Activated T-cell treated with anti-CD3 and anti-CD28 coated beads for 24 hours (primary cell): ENCODE measurements around the gene TNPO3.
"Not testable (repeated sequence)": the region's sequence is repeated elsewhere in the genome, so short reads cannot be mapped to it uniquely, and the experiment has no call there.

Experiments used
- DNase-seq: peaks from one replicate; pipeline ENCODE4 v3.0.0-alpha.2; 2020; ENCODE audit warnings: low read depth

Gene TNPO3

DNA sequence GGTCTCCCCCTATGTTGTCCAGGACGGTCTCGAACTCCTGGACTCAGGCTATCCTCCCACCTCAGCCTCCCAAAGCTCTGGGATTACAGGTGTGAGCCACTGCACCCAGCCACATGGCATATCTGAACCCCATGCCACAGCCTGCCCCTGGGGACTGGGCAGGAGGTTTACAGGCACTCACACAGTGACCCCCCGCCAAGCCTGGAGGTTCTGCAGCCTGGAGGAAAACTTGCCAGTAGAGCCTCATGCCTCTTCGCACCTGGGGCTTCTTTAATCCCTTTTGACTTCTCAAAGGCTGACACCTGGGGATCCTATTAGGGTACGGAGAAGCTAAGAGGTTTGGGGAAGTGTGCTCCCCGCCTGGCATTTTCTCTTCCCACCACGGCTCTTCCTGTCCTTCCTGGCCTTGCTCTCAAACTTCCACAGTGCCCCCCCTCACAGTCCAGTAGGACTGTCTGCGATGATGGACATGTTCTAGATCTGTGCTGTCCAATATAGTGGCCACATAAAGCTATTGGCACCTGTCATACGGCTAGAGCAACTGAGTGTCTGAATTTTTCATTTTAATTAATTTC is 133.0 kb downstream of the TNPO3 start:
- DNase-seq = no peak

DNA sequence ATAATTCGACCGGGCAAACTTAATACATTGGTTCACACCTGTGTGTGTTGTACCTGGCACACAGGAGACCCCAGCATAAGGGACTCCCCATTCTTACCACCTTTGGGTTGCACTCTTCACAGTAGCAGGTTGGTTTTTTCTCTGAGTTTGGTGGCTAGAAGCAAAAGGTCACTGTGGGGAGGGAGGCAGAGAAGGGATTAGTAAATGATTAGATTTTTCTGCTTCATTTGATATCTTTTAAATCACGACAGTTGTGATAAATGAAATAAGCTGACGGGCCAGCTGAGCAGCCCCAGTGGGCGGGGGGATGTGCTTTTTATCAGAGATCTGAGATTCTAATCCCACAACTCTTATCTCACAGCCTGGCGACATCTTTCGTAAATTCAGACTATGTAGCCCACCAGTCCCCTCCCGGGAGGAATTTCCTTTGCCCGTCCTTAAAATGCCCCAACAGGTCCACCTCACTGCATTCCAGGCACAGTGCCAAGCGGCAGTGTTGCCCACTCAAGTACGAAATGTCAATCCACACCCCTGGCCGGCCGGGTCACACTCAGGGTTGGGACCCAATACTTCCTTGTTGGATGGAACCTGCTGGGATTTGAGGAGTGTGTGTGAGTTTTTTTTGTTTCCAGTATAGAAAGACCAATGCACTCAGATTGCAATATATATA is 133.9 kb downstream of the TNPO3 start:
- DNase-seq = no peak

DNA sequence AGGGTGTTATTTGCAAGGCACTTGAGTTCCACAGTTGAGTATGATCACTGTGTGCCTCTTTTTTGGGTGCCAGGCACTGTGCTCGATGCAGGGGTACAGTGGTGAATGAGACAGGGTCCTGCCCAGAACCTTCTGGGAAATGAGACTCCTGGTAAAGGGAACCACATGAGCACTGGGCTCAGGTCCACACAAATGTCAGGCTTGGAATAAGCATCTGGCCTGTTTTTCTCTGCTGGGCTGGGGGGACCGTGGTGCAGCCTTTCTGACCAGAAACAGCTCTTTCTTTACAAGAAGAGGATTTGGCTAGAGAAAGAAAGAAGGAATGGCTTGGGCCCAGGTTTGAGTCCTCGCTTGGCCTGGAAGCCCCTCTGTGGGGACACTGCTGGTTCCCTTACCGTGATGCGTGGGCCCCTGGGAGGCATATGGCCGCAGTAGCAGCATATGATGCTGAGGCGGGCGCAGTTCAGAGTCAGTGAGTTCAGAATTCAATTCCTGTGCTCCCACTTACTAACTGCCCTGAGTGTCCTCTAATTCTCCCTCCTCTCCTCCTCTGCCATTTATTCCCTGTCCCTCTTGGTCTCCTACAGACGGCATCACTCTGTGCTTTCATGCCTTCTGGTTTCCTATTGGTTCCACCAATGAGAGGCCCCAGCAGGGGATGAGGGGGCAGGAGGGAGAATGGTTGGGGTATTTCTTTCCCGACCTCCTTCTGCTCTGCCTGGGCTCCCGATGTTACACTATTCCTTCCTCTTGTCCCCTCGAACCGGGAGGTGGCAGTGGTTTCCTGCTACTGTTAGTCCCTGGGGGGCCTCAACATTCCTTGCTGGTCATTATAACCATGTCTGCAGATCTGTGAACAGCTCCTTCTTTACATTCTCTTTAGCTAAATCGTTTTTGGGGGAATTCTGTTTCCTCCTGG is 134.8 kb downstream of the TNPO3 start:
- no peak for DNase-seq

- DNase-seq = no peak
Observed at GRCh38 chr7:128919241-128919640, 135.7 kb downstream of the TNPO3 start.

GRCh38 chr7:128918016-128918665 is 136.8 kb downstream of the TNPO3 start:
- DNase-seq = no peak

DNA sequence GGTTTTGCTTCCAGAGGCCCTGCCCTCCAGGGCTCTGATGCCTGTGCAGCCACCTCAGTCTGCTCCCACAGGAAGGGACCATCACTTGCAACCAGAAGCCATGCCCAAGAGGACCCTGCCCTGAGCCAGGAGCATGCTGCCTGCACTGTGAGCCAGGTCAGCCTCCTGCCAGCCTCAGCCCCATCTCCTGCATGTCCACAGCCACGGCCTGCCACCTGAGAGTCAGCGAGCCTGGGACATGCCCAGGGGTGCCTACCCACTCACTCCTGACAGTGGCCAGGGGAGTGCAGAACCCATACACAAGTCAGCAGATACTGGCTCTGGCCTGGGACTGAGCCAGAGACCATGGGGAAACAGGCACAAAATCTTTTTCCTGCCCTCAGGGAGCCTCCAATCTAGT is 137.8 kb downstream of the TNPO3 start:
- DNase-seq = no peak

DNA sequence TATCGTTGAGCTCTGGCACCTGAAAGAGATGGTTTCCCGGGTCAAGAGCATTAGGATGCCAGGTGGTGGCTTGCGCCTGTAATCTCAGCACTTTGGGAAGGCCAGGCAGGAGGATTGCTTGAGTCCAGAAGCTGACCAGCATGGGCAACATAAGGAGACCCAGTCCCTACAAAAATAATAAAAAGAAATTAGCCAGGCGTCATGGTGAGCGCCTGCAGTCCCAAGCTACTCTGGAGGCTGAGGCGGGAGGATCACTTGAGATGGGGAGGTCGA is 138.3 kb downstream of the TNPO3 start:
- no peak for DNase-seq

DNA sequence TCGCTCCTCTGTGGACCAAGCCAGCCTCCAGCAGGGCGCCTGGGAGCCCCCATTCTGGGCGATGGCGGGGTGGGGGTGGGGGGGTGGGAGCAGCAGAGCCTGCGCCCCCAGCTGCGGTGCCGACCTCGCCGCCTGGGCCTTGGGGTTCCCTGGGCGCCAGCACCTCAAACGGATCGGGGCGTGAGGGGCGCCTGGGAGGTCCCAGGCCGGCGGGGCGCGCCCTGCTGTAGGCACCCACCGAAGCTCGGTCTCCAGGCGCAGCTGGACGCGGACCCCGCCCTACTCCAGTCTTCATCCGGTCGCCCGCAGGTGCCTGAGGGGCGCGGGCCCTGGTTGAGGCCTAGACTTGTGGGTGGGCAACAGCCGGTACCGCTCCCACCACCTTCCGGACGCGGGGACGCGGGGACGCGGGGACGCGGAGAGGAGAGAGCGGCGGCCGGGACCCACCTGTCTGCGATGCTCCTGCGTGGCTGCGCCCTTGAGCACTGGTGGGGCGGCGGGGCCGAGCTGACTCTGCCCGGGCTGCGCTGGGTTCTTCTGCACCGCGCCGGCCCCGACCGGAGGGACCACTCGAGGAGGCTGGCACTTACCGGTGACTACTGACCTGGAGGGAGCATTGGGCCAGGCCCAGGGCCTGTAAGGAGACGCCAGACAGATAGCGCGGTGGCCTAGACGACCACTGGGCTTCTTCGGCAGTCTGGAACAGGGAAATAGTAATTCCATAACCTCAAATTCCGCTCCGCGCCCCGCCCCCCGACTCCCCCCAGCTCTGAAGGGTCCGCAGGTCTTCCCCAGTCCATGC is 138.9 kb downstream of the TNPO3 start:
- DNase-seq = no peak

DNA sequence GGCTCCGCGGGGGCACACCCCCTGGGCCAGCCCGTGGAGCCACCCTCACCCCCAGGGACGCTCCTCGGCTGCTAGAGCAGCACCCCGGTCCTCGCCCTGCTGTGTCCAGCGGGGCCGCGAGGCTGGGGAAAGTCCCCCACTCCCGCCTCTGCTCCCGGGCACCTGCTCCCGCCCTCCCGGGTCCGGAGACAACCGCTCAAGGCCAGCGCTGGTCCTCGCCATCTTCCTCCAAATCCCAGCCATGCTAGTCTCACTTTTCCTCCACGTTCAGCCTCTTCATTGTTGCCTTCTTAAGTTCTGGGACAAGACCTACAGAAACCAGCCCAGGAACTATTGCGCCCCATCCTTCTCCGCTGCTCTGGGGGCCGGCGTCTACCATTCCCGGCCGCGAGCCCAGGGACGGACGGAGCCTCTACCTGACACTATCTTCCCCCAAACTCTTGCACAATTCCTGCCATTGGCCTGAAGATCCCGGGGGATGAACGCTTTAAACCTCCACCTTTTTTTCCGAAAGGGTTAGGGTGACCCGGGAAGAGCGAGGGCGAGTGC is 139.6 kb downstream of the TNPO3 start:
- DNase-seq = no peak

DNA sequence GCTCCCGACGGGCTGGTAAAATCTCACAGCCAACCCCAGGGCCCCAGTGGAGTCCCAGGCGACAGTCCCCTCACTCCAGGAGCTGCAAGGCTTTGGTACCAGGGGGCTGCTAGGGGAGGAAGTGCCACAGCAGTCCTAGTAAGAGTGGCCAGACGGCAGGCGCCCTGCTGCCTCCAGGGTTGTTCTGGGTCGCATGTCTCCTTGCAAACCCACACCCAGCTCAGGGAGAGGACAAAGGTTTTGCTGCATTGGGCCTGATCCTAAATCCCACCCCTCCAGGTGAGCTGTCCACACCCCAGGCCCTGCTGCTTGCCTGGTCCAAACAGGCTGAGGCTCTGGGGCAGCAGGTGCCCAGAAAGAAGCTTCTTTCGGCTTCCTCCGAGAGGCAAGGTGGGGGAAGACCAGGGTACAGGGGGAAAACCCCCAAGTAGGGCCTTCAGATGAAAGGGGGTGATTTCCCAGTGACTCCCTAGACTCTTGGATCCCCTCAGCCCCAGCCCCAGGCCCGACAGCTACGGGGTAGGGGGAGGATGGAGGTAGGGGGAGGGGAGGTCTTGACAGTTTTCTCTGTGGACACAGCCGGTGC is 140.3 kb downstream of the TNPO3 start:
- DNase-seq = no peak

GRCh38 chr7:128913870-128914565 is 140.9 kb downstream of the TNPO3 start:
- DNase-seq = no peak

- DNase-seq = not testable (repeated sequence)
Observed at GRCh38 chr7:128912709-128913495, 142.0 kb downstream of the TNPO3 start.

DNA sequence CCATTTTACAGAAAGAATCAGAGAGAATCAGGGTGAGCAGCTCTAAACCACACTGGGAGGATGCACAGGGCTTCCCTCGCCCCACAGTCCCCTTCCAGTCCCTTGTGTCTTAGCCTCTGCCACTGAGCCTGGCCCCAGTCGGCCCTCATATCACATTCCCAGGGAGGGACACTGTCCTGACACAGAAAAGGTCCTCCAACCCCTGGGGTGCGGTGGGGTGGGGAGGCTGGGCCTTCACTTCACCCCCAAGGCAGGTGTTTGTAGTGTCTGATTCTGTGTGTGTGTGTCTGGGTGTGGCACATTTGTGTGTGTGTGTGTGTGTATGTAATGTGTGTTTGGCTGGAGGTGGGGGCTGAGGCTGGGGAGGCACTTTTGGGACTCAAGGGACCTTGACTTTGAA is 142.6 kb downstream of the TNPO3 start:
- DNase-seq = no peak

GRCh38 chr7:128911423-128912031 is 143.4 kb downstream of the TNPO3 start:
- DNase-seq = no peak

- no peak for DNase-seq
Observed at GRCh38 chr7:128910569-128910945, 144.4 kb downstream of the TNPO3 start, which contains the start of gene KCP. Gene KCP, minus strand, starts transcription at chr7:128910709. Its CDS starts 33 bp downstream, at chr7:128910676.

- no peak for DNase-seq
Observed at GRCh38 chr7:128909625-128910568, 145.0 kb downstream of the TNPO3 start.

- no peak for DNase-seq
Observed at GRCh38 chr7:128908750-128909624, 145.9 kb downstream of the TNPO3 start.
